GM12878 (cell line): Measurements from ENCODE around the gene TLL1. TPM values are rescaled to one million over a fixed set of nuclear protein-coding genes. Genes with fewer than 3 reads are reported as not detected.

Source experiments
- ATAC-seq: fragments of 200-7000 bp; cut with Tn5 transposase; 3 replicates; pipeline ENCODE4 v1.9.1; 2020; ENCODE audit warnings: mild to moderate bottlenecking, moderate library complexity
- BruUV-seq: library from RNA; stranded (reverse); fragments of 400-500 nt; replicated peaks from 2 replicates; lab custom pipeline; 2021; lab: Mats Ljungman, UMichigan
- CTCF ChIA-PET: fragments of 300-600 bp; sonication (Branson Sonifier 250); formaldehyde crosslinking; extraction: SDS; loops from one replicate; lab custom pipeline; 2021; ENCODE audit warnings: inconsistent platforms; lab: Yijun Ruan, JAX
- POLR2A ChIA-PET: fragments of 350-600 bp; formaldehyde crosslinking; extraction: SDS; loops from one replicate; lab custom pipeline; 2021; ENCODE audit warnings: inconsistent platforms; lab: Charles Lee
- RAD21 ChIA-PET: fragments of 300-600 bp; sonication (Branson Sonifier 250); formaldehyde crosslinking; loops from one replicate; lab custom pipeline; 2023; ENCODE audit warnings: antibody characterized with exemption; ENCODE audit not compliant: unreplicated experiment; lab: Charles Lee
- SMC1A ChIA-PET: fragments of 300-600 bp; sonication (Branson Sonifier 250); formaldehyde crosslinking; loops from one replicate; lab custom pipeline; 2023; ENCODE audit not compliant: unreplicated experiment, uncharacterized antibody; lab: Charles Lee
- DNase-seq: peaks from one replicate; pipeline ENCODE4 v3.0.0-alpha.2; 2011; ENCODE audit warnings: low read depth, low spot score
- FAIRE-seq: peaks from 3 replicates; lab custom pipeline; 2011; peaks lifted over from hg19 to GRCh38; lab: Jason Lieb, UNC
- H2AFZ ChIP-seq: 2 replicates; pipeline ENCODE4 v1.6.0; 2011; ENCODE audit warnings: low read depth, low read length, control low read depth; ENCODE audit not compliant: control insufficient read depth
- H3K27ac ChIP-seq: 2 replicates; pipeline ENCODE4 v1.5.1; 2011; ENCODE audit warnings: control low read depth; ENCODE audit not compliant: control insufficient read depth, insufficient read depth
- H3K27me3 ChIP-seq, 2 experiments: replicated peaks in 1 of 2; 2 replicates each; pipeline versions ENCODE4 v1.6.0 to v1.6.1; 2011; ENCODE audit warnings: low read length in 1 of 2; ENCODE audit not compliant: control insufficient read depth in 2 of 2, insufficient read depth in 2 of 2
- H3K36me3 ChIP-seq, 2 experiments: 2 replicates each; pipeline ENCODE4 v1.5.1; 2011; ENCODE audit warnings: low read length in 1 of 2; ENCODE audit not compliant: control insufficient read depth in 2 of 2, insufficient read depth in 2 of 2
- H3K4me1 ChIP-seq: 2 replicates; pipeline ENCODE4 v1.6.1; 2011; ENCODE audit warnings: mild to moderate bottlenecking, low read length, moderate library complexity, mixed read lengths; ENCODE audit not compliant: control insufficient read depth, insufficient read depth
- H3K4me2 ChIP-seq: 2 replicates; pipeline ENCODE4 v1.6.0; 2011; ENCODE audit warnings: control low read depth; ENCODE audit not compliant: control insufficient read depth, insufficient read depth
- H3K4me3 ChIP-seq: fragments of 200-600 bp; sonication (generic); 2 replicates; pipeline ENCODE4 v1.5.1; 2016
- H3K79me2 ChIP-seq: 2 replicates; pipeline ENCODE4 v1.6.0; 2011; ENCODE audit warnings: low read length; ENCODE audit not compliant: control insufficient read depth, insufficient read depth
- H3K9ac ChIP-seq: 2 replicates; pipeline ENCODE4 v1.8.0; 2011; ENCODE audit warnings: low read length, control low read depth, mixed read lengths; ENCODE audit not compliant: control insufficient read depth, insufficient read depth
- H3K9me3 ChIP-seq: replicated peaks from 3 replicates; pipeline ENCODE4 v1.5.1; 2011; ENCODE audit warnings: mild to moderate bottlenecking, low read length; ENCODE audit not compliant: control insufficient read depth, insufficient read depth
- H4K20me1 ChIP-seq: 2 replicates; pipeline ENCODE4 v1.6.0; 2011; ENCODE audit not compliant: control insufficient read depth, insufficient read depth
- CBX5 ChIP-seq: sonication (generic); IDR thresholded peaks from 2 replicates; pipeline ENCODE4 v1.6.1; 2016; ENCODE audit warnings: low read depth, moderate library complexity, mild to moderate bottlenecking, inconsistent platforms
- CREM ChIP-seq: IDR thresholded peaks from 2 replicates; pipeline ENCODE4 v1.6.1; 2014; ENCODE audit warnings: antibody characterized with exemption, low read depth
- ETV6 ChIP-seq, 2 experiments: fragments of 450-650 bp in 1 of 2; IDR thresholded peaks in 1 of 2; conservative IDR thresholded peaks in 1 of 2; 2 replicates each; pipeline ENCODE4 v1.6.1; 2014; ENCODE audit warnings: antibody characterized with exemption in 1 of 2, borderline replicate concordance in 1 of 2, low read depth in 1 of 2, mild to moderate bottlenecking in 1 of 2, moderate library complexity in 1 of 2
- GABPA ChIP-seq: IDR thresholded peaks from 2 replicates; pipeline ENCODE4 v1.6.1; 2014; ENCODE audit warnings: antibody characterized with exemption, low read depth, mild to moderate bottlenecking, inconsistent platforms
- MYC ChIP-seq: IDR thresholded peaks from 2 replicates; pipeline ENCODE4 v1.6.1; 2011; ENCODE audit warnings: mild to moderate bottlenecking, low read length, moderate library complexity, inconsistent platforms; ENCODE audit not compliant: insufficient read depth, insufficient replicate concordance, insufficient read length, severe bottlenecking
- SPI1 ChIP-seq: IDR thresholded peaks from 2 replicates; pipeline ENCODE4 v1.6.1; 2011; ENCODE audit warnings: low read depth, mild to moderate bottlenecking, low read length, moderate library complexity, borderline replicate concordance; ENCODE audit not compliant: insufficient read depth
- ZNF207 ChIP-seq: fragments of 450-650 bp; IDR thresholded peaks from 2 replicates; pipeline ENCODE4 v1.6.1; 2014; ENCODE audit warnings: antibody characterized with exemption, mild to moderate bottlenecking, borderline replicate concordance
- ZNF217 ChIP-seq: fragments of 450-650 bp; IDR thresholded peaks from 2 replicates; pipeline ENCODE4 v1.6.1; 2017; ENCODE audit warnings: antibody characterized with exemption, mild to moderate bottlenecking
- WGBS: methylation state at CpG from one replicate; pipeline ENCODE4 v1.1.6; 2016; ENCODE audit warnings: low lambda C conversion rate; ENCODE audit not compliant: insufficient replicate concordance, insufficient coverage; ENCODE audit errors: missing lambda C conversion rate; 5-methylcytosine and 5-hydroxymethylcytosine counted together
- in situ Hi-C: fragments of 300-500 bp; cut with MboI; formaldehyde crosslinking; loops from 9 replicates; pipeline ENCODE4 v1.14.3; 2018; ENCODE audit warnings: mixed read lengths
- intact Hi-C: fragments of 100-400 bp; cut with micrococcal nuclease; formaldehyde crosslinking; loops from one replicate; pipeline ENCODE4 v1.14.2; 2022; ENCODE audit not compliant: unreplicated experiment
- polyA plus RNA-seq, 11 experiments: library from polyadenylated mRNA; depleted of rRNA in 4 of 11; unstranded in 6 of 11; stranded (reverse) in 5 of 11; fragments of >200 nt; fragmentation: Nextera tagmentation in 4 of 11; fragmentation: Illumina TruSeq in 1 of 11; extraction: Ambion mirVana in 4 of 11; extraction: Trizol in 1 of 11; gene quantifications; 1 replicate in 1 of 11; 2 replicates in 10 of 11; pipeline versions ENCODE4 v1.2.1 to v1.2.3, GENCODE V29; 2011 to 2016; ENCODE audit warnings: inconsistent platforms in 2 of 11, missing spikeins in 2 of 11, low read depth in 1 of 11
- total RNA-seq, 4 experiments: library from RNA; depleted of rRNA in 3 of 4; stranded (reverse); fragments of >200 nt in 3 of 4; fragmentation: Illumina TruSeq in 1 of 4; extraction: Trizol in 1 of 4; gene quantifications; 2 replicates each; pipeline versions ENCODE4 v1.2.1 to v1.2.3, GENCODE V29; 2013 to 2021
- TF ChIP-seq, protein P1 (sequence below): fragments of 450-650 bp; IDR thresholded peaks from 2 replicates; pipeline ENCODE4 v1.6.1; 2017; ENCODE audit warnings: mild to moderate bottlenecking, low read depth, inconsistent platforms; ENCODE audit not compliant: poor library complexity, severe bottlenecking

The TLL1 gene
- total and polyA plus RNA-seq, 10 of the 15 experiments (the other 5 are each of a cell fraction or from before 2014, with no cell fraction given), result 0.02 to 0.31 (median 0.05) TPM; not detected in 2

DNA sequence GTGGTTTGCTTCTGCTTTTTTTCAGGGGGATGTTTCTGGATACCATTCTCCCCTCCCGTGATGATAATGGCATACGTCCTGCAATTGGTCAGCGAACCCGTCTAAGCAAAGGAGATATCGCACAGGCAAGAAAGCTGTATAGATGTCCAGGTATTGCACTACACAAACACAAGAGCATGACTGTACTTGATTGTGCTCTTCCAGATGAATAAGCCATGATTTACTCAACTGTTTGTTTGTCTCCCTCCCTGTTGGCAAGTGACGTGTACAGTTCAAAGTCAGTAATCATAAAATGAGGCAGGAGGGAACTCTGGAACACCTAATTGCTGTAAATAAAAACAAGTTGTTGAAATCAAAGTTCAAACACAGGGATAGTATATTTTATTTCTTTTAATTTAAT is 141.4 kb downstream of the TLL1 start:
- no peaks in the 10 kb centered on the region for H3K36me3 ChIP-seq
- H3K4me2 ChIP-seq, result no peak overlapping the region
- no peaks in the 10 kb centered on the region for H3K4me1 ChIP-seq
- no peak overlapping the region for H2AFZ ChIP-seq
- H4K20me1 ChIP-seq, result no peaks in the 10 kb centered on the region
- in situ Hi-C loops, result no loop called here
- ATAC-seq (no peak), DNase-seq (no peak), FAIRE-seq (no peak)
- RAD21 ChIA-PET, result no interaction called here
- no peaks in the 10 kb centered on the region for H3K27me3 ChIP-seq
- no peak overlapping the region for H3K9ac ChIP-seq
- intact Hi-C loops, result no loop called here
- no peak overlapping the region for H3K27ac ChIP-seq
- 71% methylated on average over 6 of the region's 6 CpGs for WGBS
- H3K9me3 ChIP-seq, result no peaks in the 10 kb centered on the region
- BruUV-seq, result no TSS peak
- POLR2A ChIA-PET, result no interaction called here
- CTCF ChIA-PET, result no interaction called here
- no peak for TF ChIP-seq GABPA
- TF ChIP-seq, protein P1, sequence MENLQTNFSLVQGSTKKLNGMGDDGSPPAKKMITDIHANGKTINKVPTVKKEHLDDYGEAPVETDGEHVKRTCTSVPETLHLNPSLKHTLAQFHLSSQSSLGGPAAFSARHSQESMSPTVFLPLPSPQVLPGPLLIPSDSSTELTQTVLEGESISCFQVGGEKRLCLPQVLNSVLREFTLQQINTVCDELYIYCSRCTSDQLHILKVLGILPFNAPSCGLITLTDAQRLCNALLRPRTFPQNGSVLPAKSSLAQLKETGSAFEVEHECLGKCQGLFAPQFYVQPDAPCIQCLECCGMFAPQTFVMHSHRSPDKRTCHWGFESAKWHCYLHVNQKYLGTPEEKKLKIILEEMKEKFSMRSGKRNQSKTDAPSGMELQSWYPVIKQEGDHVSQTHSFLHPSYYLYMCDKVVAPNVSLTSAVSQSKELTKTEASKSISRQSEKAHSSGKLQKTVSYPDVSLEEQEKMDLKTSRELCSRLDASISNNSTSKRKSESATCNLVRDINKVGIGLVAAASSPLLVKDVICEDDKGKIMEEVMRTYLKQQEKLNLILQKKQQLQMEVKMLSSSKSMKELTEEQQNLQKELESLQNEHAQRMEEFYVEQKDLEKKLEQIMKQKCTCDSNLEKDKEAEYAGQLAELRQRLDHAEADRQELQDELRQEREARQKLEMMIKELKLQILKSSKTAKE, result no peak
- TF ChIP-seq ETV6 (conservative IDR thresholded peaks at IDR 0.05 in 1 of 2, IDR thresholded peaks at IDR 0.05 in 1 of 2; ENCODE audit: borderline replicate concordance in 1 of 2, low read depth in 1 of 2), result no peak
- no peak for TF ChIP-seq ZNF207
- no peak overlapping the region for H3K4me3 ChIP-seq
- H3K79me2 ChIP-seq, result no peaks in the 10 kb centered on the region
- SMC1A ChIA-PET, result no interaction called here

DNA sequence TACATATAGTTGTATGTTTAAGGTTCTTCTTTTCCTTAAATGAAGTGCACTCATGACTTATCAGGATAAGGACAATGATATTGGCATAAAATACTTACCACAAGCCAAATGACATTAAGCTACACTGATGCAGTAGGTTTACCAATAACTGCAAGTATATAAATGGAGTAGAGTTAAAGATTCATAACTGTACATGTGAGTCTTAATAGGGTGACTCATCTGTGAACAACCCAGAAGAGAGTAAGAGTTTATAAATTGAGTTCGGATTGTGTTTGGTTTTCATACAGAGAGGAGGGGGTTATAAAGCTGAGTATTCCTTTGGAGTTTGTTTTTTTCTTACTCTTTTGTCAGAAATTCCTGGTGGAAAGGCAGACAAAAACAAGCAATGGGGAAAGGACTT is 144.8 kb downstream of the TLL1 start:
- in situ Hi-C loops, result no loop called here

More for the DNA sequence above, 144.8 kb downstream of the TLL1 start:
- 38% methylated on average over 1 of the region's 1 CpG for WGBS
- H2AFZ ChIP-seq, result no peak overlapping the region
- H3K4me3 ChIP-seq, result no peak overlapping the region
- H3K4me2 ChIP-seq, result no peak overlapping the region
- FAIRE-seq (no peak), ATAC-seq (no peak), DNase-seq (no peak)
- intact Hi-C loops, result no loop called here
- no peak for TF ChIP-seq ZNF217
- no peak for TF ChIP-seq SPI1
- TF ChIP-seq MYC, result no peak
- no peak for TF ChIP-seq CBX5
- TF ChIP-seq CREM, result no peak
- no peaks in the 10 kb centered on the region for H3K9me3 ChIP-seq
- ChIA-PET RAD21 (no interaction called here), SMC1A (no interaction called here), CTCF (no interaction called here), POLR2A (no interaction called here)
- H3K27me3 ChIP-seq, result no peaks in the 10 kb centered on the region
- no peaks in the 10 kb centered on the region for H3K36me3 ChIP-seq
- H3K9ac ChIP-seq, result no peak overlapping the region
- BruUV-seq, result no TSS peak
- H4K20me1 ChIP-seq, result no peaks in the 10 kb centered on the region
- no peaks in the 10 kb centered on the region for H3K4me1 ChIP-seq
- H3K79me2 ChIP-seq, result no peaks in the 10 kb centered on the region
- H3K27ac ChIP-seq, result no peak overlapping the region
